HepG2 (cell line): Measurements from ENCODE around the gene ARL3. TPM values are rescaled to one million over a fixed set of nuclear protein-coding genes. Genes with fewer than 3 reads are reported as not detected.

Source experiments
- BATF2 ChIP-seq: sonication (generic); formaldehyde crosslinking; IDR thresholded peaks from 2 replicates; pipeline ENCODE4 v1.8.0; 2022; ENCODE audit warnings: mild to moderate bottlenecking, missing genetic modification reagents, moderate library complexity
- CTCF ChIP-seq: sonication (generic); formaldehyde crosslinking; IDR thresholded peaks from 2 replicates; pipeline ENCODE4 v1.5.0; 2020; ENCODE audit warnings: mild to moderate bottlenecking, missing genetic modification reagents, moderate library complexity
- EZH2 ChIP-seq: conservative IDR thresholded peaks from 2 replicates; pipeline ENCODE4 v1.6.1; 2012; ENCODE audit warnings: mild to moderate bottlenecking, low read depth, low read length, moderate library complexity
- FOXM1 ChIP-seq: sonication (generic); formaldehyde crosslinking; IDR thresholded peaks from 2 replicates; pipeline ENCODE4 v1.5.0; 2020; ENCODE audit warnings: missing genetic modification reagents
- GATA4 ChIP-seq: sonication (generic); IDR thresholded peaks from 2 replicates; pipeline ENCODE4 v1.6.1; 2016; ENCODE audit warnings: antibody characterized with exemption, low read depth, borderline replicate concordance
- MATR3 ChIP-seq: sonication (generic); formaldehyde crosslinking; IDR thresholded peaks from 2 replicates; pipeline ENCODE4 v1.4.0; 2020; ENCODE audit warnings: missing genetic modification reagents
- PRPF4 ChIP-seq: fragments of 200-400 bp; formaldehyde crosslinking; IDR thresholded peaks from 2 replicates; pipeline ENCODE4 v1.6.1; 2016; ENCODE audit warnings: low read length, low read depth; ENCODE audit not compliant: poor library complexity, severe bottlenecking
- SCMH1 ChIP-seq: sonication (generic); formaldehyde crosslinking; IDR thresholded peaks from 2 replicates; pipeline ENCODE4 v1.9.0; 2021; ENCODE audit warnings: missing genetic modification reagents, mild to moderate bottlenecking, borderline replicate concordance
- TP53 ChIP-seq: sonication (generic); formaldehyde crosslinking; conservative IDR thresholded peaks from 2 replicates; pipeline ENCODE4 v1.4.0; 2020; ENCODE audit warnings: missing genetic modification reagents
- ZBTB21 ChIP-seq: sonication (generic); formaldehyde crosslinking; IDR thresholded peaks from 2 replicates; pipeline ENCODE4 v1.4.0; 2020; ENCODE audit warnings: missing genetic modification reagents
- ZBTB26 ChIP-seq: IDR thresholded peaks from 2 replicates; pipeline ENCODE4 v1.6.1; 2016; ENCODE audit warnings: missing compliant biosample characterization, missing genetic modification reagents, borderline replicate concordance
- ZFX ChIP-seq: sonication (generic); formaldehyde crosslinking; IDR thresholded peaks from 2 replicates; pipeline ENCODE4 v1.4.0; 2020; ENCODE audit warnings: mild to moderate bottlenecking, low read depth, missing genetic modification reagents, moderate library complexity
- ZHX1 ChIP-seq: sonication (generic); formaldehyde crosslinking; IDR thresholded peaks from 2 replicates; pipeline ENCODE4 v1.8.1; 2022; ENCODE audit warnings: low read depth, mild to moderate bottlenecking, missing genetic modification reagents
- ZNF138 ChIP-seq: sonication (generic); formaldehyde crosslinking; IDR thresholded peaks from 2 replicates; pipeline ENCODE4 v1.5.0; 2020; ENCODE audit warnings: mild to moderate bottlenecking, low read depth, missing genetic modification reagents
- ZNF282 ChIP-seq: fragments of 450-650 bp; IDR thresholded peaks from 2 replicates; pipeline ENCODE4 v1.6.1; 2018; ENCODE audit not compliant: partially characterized antibody
- ZNF3 ChIP-seq: IDR thresholded peaks from 2 replicates; pipeline ENCODE4 v1.7.0; 2017; ENCODE audit warnings: inconsistent platforms
- ZNF614 ChIP-seq: IDR thresholded peaks from 2 replicates; pipeline ENCODE4 v1.6.1; 2018; ENCODE audit warnings: missing biosample characterization, missing genetic modification reagents, inconsistent platforms, borderline replicate concordance
- ZNF687 ChIP-seq: sonication (generic); formaldehyde crosslinking; IDR thresholded peaks from 2 replicates; pipeline ENCODE4 v1.5.1; 2020; ENCODE audit warnings: mild to moderate bottlenecking, missing genetic modification reagents, moderate library complexity
- ZNF703 ChIP-seq: sonication (generic); formaldehyde crosslinking; IDR thresholded peaks from 2 replicates; pipeline ENCODE4 v1.5.1; 2020; ENCODE audit warnings: missing genetic modification reagents, mild to moderate bottlenecking, moderate library complexity, borderline replicate concordance
- ZSCAN20 ChIP-seq: sonication (generic); formaldehyde crosslinking; IDR thresholded peaks from 2 replicates; pipeline ENCODE4 v1.4.0; 2020; ENCODE audit warnings: missing genetic modification reagents, mild to moderate bottlenecking, borderline replicate concordance
- polyA plus RNA-seq, 8 experiments: library from polyadenylated mRNA; depleted of rRNA in 3 of 8; stranded (reverse) in 7 of 8; unstranded in 1 of 8; fragments of >200 nt; fragmentation: Illumina TruSeq in 4 of 8; extraction: Trizol in 4 of 8; gene quantifications; 2 replicates each; pipeline versions ENCODE4 v1.2.1 to v1.2.3, GENCODE V29; 2011 to 2016; ENCODE audit warnings: low read depth in 4 of 8, missing spikeins in 1 of 8, mixed read lengths in 1 of 8; ENCODE audit not compliant: insufficient read depth in 1 of 8
- total RNA-seq, 5 experiments: library from RNA; depleted of rRNA; stranded (reverse); fragments of >200 nt; fragmentation: Illumina TruSeq; extraction: Trizol; gene quantifications; 2 replicates each; pipeline ENCODE4 v1.2.3, GENCODE V29; 2016; ENCODE audit warnings: low read depth in 1 of 5

ARL3 gene
- total and polyA plus RNA-seq, 2 of the 13 experiments (the other 11 are each of a cell fraction or from before 2014, with no cell fraction given) = 5.2 to 6.6 TPM

- no peak for TF ChIP-seq ZNF614 (CRISPR knock-in tag)
- no peak for TF ChIP-seq ZNF138
- TF ChIP-seq ZFX (CRISPR knock-in tag) = no peak
- TF ChIP-seq FOXM1 (CRISPR knock-in tag) = no peak
- TF ChIP-seq ZNF687 (CRISPR knock-in tag) = no peak; the same call in 1 of the 2 replicates
- TF ChIP-seq ZNF703 = no peak
- no peak for TF ChIP-seq ZSCAN20
- TF ChIP-seq ZBTB21 (CRISPR knock-in tag) = no peak
- no peak for TF ChIP-seq EZH2
- TF ChIP-seq GATA4 = no peak
- no peak for TF ChIP-seq MATR3
- TF ChIP-seq ZHX1 (CRISPR knock-in tag) = no peak
- TF ChIP-seq ZNF3 (CRISPR knock-in tag) = no peak
- TF ChIP-seq PRPF4 = no peak
- no peak for TF ChIP-seq ZBTB26 (CRISPR knock-in tag)
- TF ChIP-seq BATF2 = no peak
- no peak for TF ChIP-seq TP53 (CRISPR knock-in tag)
- no peak for TF ChIP-seq ZNF282
- TF ChIP-seq SCMH1 (CRISPR knock-in tag) = no peak
- no peak for TF ChIP-seq CTCF (CRISPR knock-in tag)
These were observed 71.4 kb downstream of the ARL3 start (continued) for GRCh38 chr10:102642736-102643335.
